IMR-90 (cell line): ENCODE results near the gene DMAC2L.

Experiments
- CEBPB ChIP-seq: IDR thresholded peaks from 2 replicates; pipeline ENCODE4 v1.6.1; 2012; ENCODE audit warnings: low read depth, low read length, improper control_type of control experiment
- CHD1 ChIP-seq: IDR thresholded peaks from 2 replicates; pipeline ENCODE4 v1.6.1; 2012; ENCODE audit warnings: low read depth, low read length, improper control_type of control experiment
- CTCF ChIP-seq: conservative IDR thresholded peaks from 2 replicates; pipeline ENCODE4 v1.5.1; 2012; ENCODE audit warnings: mild to moderate bottlenecking, low read depth, low read length, improper control_type of control experiment
- ELK1 ChIP-seq: fragments of 150-350 bp; IDR thresholded peaks from 2 replicates; pipeline ENCODE4 v1.6.1; 2016; ENCODE audit warnings: low read depth, mild to moderate bottlenecking, low read length, moderate library complexity, borderline replicate concordance
- MAFK ChIP-seq: IDR thresholded peaks from 2 replicates; pipeline ENCODE4 v1.6.1; 2012; ENCODE audit warnings: low read depth, low read length, improper control_type of control experiment
- MAZ ChIP-seq: IDR thresholded peaks from 2 replicates; pipeline ENCODE4 v1.6.1; 2012; ENCODE audit warnings: low read depth, mild to moderate bottlenecking, low read length, improper control_type of control experiment, moderate library complexity, borderline replicate concordance
- MXI1 ChIP-seq: IDR thresholded peaks from 2 replicates; pipeline ENCODE4 v1.6.1; 2012; ENCODE audit warnings: low read depth, mild to moderate bottlenecking, low read length, moderate library complexity, borderline replicate concordance
- POLR2A ChIP-seq: IDR thresholded peaks from 2 replicates; pipeline ENCODE4 v1.6.1; 2012; ENCODE audit warnings: mild to moderate bottlenecking, low read depth, low read length
- RAD21 ChIP-seq: IDR thresholded peaks from 2 replicates; pipeline ENCODE4 v1.6.1; 2012; ENCODE audit warnings: low read length, improper control_type of control experiment
- RCOR1 ChIP-seq: IDR thresholded peaks from 2 replicates; pipeline ENCODE4 v1.6.1; 2012; ENCODE audit warnings: mild to moderate bottlenecking, low read length, improper control_type of control experiment; ENCODE audit not compliant: insufficient replicate concordance
- RFX5 ChIP-seq: IDR thresholded peaks from 2 replicates; pipeline ENCODE4 v1.8.0; 2012; ENCODE audit warnings: low read depth, mild to moderate bottlenecking, low read length, moderate library complexity
- SMC3 ChIP-seq: fragments of 150-350 bp; IDR thresholded peaks from 2 replicates; pipeline ENCODE4 v1.6.1; 2016; ENCODE audit warnings: low read depth, mild to moderate bottlenecking, antibody characterized with exemption, low read length, moderate library complexity
- USF2 ChIP-seq: fragments of 150-350 bp; IDR thresholded peaks from 2 replicates; pipeline ENCODE4 v1.6.1; 2017; ENCODE audit warnings: mild to moderate bottlenecking, antibody characterized with exemption, low read length, low read depth

GRCh38 chr14:50375760-50376159, 63.6 kb downstream of the DMAC2L start:
- no peak for TF ChIP-seq POLR2A
- no peak for TF ChIP-seq USF2
- TF ChIP-seq CTCF: no peak
- no peak for TF ChIP-seq RFX5
- TF ChIP-seq CEBPB: no peak
- no peak for TF ChIP-seq MXI1
- TF ChIP-seq RAD21: no peak
- TF ChIP-seq MAZ: no peak
- no peak for TF ChIP-seq ELK1
- TF ChIP-seq MAFK: peak; percentile 23
- TF ChIP-seq CHD1: no peak
- TF ChIP-seq SMC3: no peak
- no peak for TF ChIP-seq RCOR1
